ENCODE measurements around the gene VN1R4.
"Not testable (repeated sequence)": the region's sequence is repeated elsewhere in the genome, so short reads cannot be mapped to it uniquely, and the experiment has no call there.

Gene VN1R4, protein sequence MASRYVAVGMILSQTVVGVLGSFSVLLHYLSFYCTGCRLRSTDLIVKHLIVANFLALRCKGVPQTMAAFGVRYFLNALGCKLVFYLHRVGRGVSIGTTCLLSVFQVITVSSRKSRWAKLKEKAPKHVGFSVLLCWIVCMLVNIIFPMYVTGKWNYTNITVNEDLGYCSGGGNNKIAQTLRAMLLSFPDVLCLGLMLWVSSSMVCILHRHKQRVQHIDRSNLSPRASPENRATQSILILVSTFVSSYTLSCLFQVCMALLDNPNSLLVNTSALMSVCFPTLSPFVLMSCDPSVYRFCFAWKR

DNA sequence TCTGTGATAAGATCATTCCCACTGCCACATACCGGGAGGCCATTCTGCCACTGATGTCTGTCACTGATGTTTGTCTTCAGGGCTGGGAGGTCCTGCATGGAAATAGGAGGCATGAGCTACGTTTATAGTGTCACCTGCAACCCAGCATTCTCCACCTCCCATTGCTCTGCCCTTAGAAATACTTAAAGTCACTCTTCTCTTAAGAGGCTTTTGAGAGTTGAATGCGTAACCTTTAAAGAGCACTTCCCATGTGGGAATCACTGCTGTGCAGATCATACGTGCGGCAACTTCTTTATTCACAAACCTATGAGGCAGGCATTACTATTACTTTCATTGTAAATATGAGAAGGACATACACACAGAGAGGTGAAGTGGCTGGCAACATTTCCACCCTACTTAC, at the start of gene VN1R4:
Gene VN1R4, minus strand, starts transcription at position 101 of the 400 bp plus-strand sequence. Its CDS starts 58 bp downstream, at position 43.
- not testable (repeated sequence) for DNase-seq

DNA sequence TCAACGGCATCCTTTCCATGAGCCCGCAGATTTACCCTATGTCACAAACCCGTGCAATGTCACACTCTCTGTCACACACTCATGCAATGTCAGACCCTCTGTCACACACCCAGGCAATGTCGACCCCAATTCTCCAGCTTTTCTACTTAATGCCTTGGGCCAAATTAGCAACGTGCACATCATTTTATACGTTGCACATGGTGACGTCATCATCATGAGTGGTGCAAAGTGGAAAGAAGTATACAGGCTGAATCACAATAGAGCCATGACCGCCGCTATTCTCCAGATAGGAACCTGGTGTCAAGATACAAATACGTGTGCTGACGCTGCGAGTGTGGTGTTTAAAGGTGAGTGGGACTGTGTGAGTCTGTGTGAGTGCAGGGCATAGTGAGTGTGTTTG, 44.4 kb upstream of the VN1R4 start:
- DNase-seq, result no peak

DNA sequence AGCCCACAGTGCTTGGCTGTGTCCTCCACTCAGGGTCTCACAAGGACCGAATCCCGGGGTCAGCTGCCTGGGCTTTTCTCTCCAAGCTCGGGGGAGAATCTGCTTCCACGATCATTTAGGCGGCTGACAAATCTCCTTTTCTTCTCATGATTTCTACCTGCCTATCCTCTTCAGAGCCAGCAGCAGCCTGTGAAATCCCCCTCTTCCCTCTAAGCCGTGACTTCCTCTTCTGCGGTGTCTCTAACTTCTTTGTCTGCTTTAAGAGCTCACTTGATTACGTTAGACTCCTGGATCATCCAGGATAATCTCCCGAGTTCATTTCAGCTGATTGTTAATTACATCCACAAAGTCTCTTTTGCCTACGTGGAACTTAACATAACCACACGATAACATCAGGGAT, 43.5 kb upstream of the VN1R4 start:
- no peak for DNase-seq

DNA sequence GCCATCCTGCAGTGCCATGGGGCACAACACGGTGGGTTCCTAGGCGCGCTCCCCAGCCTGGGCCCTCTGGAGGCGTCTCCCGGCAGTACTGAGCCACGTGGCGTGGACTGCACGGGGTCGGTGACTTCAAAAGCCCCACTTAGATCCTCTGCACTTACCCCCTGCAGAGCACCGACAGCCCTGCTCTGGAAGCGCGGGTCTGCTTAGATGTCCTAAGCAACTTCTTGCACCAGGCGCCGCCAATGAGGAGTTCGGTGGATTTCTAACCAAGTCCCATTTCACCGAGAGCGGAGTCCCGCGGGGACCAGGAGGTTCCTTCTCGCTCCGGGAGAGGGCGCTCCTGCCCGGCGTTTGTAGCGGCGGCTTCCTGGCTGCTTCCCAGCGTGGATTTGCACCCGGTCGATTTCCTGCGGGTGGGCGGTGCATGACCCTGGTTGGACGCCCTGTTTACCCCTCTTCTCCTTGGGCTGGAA, 40.9 kb upstream of the VN1R4 start:
- DNase-seq, result no peak

DNA sequence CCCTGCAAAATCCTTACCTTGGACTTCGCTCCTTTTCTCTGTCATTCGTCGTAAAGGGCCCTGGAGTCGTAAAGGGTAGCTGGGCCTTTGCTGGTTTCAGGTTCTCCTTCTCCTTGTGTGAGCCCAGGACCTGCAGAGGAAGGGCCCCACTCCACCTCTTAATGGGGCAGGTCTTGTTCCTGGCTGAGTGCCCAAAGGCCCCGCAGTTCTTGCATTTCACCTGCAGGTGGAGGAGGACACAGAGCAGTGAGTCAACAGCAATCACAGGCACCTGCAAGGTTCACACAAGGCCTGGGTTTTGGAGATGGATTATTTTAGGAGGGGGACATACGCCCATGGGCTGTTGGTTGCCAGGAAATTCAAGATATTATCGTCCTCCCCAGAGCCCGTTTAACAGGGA, 33.8 kb upstream of the VN1R4 start:
- DNase-seq, result not testable (repeated sequence)

DNA sequence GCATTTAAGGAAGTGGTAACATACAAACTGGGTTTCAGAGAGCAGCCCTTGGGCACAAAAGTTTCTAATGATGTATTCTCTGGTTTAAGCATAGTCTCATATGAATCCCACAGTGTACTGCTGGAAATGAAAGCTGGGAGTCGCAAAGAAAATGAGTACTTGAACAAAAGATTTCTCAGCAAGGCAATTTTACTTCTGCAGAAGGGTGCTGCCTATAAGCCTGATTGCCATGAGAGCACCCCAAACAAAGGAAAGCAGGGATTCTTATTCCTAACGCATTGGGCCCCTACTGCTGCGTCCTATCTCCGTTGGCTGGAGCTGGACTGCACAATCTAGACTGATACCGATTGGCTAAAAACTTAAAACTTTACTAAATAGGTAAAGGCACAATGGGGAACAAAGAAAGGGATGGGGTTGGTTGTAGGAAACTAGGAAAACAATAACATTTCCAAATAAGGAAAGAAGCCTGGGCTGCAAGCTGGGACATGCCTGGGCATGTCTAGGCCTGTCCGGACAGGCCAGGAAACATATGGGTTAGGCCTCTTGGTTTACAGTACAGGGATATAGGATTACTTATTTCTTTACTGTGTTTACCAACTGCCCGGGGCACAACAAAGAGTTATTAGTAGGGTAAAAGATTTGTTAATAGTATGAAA, 27.4 kb upstream of the VN1R4 start:
- no peak for DNase-seq

DNA sequence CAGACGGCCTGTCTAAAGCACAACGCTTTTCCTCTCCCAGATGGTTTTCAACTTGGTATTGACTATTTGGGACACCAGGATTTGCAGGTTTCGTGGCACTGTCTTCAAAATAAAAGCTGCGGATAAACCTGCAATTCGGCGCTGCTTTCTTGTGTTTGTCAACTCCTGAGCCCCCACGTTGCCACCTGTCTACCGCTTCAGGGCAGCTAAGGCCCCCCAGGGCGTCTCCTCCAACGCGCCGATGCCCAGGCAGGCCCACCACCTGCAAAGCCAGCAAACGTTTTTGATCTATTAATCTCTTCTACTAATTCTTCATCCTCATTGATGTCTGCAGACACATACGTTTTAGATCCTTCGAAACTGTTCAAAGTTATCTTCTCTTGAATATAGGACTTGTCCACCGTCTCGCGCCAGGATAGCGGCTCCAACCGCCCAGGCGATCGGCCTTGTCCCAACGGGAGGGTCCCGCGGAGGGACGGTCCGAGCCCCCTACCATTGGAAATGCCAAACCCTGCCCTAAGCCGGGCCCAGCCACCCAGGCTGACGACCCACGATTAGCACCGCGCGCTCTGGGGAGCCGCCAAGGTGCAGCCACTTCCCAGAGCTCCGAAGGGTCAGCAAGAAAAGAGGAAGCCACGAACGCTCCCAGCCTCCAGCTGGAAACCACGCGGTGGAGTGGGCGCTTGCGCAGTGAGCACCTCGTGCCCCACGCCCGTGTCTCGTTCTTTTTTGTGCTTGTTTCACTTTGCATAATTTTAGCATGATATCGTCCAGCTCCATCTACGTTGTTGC, 23.4 kb upstream of the VN1R4 start:
- DNase-seq, result no peak

DNA sequence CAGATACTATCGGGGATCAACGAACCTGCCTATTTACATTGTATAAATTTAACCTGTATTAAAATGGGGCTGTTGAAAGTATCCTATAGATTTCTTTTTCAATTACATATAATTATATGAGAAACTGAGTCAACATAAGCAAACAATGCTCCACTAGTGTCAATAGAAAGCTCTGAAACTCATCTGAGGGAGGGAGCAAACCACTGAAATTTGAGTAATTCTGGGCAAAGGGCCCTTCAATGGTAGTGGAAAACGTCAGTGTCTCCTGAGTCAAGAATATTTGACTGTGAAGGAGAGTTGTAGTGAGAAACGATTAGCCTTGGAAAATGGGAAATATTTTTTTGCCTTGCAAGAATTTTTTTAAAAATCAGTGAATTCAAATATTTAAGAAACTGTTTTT, 17.6 kb upstream of the VN1R4 start:
- no peak for DNase-seq

DNA sequence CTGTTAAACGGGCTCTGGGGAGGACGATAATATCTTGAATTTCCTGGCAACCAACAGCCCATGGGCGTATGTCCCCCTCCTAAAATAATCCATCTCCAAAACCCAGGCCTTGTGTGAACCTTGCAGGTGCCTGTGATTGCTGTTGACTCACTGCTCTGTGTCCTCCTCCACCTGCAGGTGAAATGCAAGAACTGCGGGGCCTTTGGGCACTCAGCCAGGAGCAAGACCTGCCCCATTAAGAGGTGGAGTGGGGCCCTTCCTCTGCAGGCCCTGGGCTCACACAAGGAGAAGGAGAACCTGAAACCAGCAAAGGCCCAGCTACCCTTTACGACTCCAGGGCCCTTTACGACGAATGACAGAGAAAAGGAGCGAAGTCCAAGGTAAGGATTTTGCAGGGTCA, 14.4 kb upstream of the VN1R4 start:
- DNase-seq, result not testable (repeated sequence)

DNA sequence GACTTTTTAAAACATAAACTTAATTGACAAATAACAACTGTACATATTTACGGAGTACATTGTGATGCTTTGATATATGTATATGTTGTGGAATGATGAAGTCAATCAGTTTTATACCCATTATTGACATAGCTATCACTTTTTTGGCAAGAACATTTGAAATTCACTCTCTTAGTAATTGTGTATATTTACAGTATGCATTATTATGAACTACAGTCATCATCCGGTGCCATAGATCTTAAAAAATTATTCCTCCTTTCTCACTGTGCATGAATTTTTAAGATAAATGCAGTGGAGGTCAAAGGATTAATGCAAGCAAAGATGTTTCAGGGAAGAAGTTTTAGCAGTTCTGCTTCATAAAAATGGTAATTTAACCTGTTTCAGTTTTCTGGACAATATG, 8.0 kb upstream of the VN1R4 start:
- DNase-seq, result no peak

DNA sequence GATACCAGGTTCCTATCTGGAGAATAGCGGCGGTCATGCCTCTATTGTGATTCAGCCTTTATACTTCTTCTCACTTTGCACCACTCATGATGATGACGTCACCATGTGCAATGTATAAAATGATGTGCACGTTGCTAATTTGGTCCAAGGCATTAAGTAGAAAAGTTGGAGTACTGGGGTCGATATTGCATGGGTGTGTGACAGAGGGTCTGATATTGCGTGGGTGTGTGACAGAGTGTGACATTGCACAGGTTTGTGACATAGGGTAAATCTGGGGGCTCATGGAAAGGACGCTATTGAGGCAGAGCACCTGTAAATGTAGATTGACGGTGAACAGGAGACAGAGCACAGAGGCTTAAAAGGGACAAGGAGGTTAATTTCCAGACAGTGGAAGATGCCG, 4.5 kb upstream of the VN1R4 start:
- DNase-seq, result no peak

DNA sequence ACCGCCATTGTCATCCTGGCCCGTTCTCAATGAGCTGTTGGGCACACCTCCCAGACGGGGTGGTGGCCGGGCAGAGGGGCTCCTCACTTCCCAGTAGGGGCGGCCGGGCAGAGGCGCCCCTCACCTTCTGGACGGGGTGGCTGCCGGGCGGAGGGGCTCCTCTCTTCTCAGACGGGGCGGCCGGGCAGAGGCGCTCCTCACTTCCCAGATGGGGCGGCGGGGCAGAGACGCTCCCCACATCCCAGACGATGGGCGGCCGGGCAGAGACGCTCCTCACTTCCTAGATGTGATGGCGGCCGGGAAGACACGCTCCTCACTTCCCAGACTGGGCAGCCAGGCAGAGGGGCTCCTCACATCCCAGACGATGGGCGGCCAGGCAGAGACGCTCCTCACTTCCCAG, 2.3 kb upstream of the VN1R4 start:
- DNase-seq, result not testable (repeated sequence)

DNA sequence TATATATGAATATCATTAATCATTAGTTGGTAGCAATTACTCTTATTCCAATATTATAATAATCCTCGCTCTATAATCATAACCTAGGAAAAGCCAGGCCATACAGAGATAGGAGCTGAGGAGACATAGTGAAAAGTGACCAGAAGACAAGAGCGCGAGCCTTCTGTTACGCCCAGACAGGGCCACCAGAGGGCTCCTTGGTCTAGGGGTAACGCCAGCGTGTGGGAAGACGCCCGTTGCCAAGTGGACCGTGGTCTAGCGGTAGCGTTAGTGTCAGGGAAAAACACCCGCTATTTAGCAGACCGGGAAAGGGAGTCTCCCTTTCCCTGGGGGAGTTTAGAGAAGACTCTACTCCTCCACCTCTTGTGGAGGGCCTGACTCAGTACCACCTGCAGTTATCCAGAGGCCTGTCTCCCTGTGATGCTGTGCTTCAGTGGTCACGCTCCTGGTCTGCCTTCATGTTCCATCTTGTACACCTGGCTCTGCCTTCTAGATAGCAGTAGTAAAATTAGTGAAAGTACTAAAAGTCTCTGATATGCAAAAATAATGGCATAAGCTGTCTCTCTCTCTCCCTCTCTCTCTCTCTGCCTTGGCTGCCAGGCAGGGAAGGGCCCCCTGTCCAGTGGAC, 9.7 kb downstream of the VN1R4 start, which contains the start of gene VN1R2:
Gene VN1R2, plus strand, starts transcription at position 578 of the 628 bp plus-strand sequence. CDS start 84 bp downstream, outside the sequence.
- DNase-seq, result not testable (repeated sequence)

DNA sequence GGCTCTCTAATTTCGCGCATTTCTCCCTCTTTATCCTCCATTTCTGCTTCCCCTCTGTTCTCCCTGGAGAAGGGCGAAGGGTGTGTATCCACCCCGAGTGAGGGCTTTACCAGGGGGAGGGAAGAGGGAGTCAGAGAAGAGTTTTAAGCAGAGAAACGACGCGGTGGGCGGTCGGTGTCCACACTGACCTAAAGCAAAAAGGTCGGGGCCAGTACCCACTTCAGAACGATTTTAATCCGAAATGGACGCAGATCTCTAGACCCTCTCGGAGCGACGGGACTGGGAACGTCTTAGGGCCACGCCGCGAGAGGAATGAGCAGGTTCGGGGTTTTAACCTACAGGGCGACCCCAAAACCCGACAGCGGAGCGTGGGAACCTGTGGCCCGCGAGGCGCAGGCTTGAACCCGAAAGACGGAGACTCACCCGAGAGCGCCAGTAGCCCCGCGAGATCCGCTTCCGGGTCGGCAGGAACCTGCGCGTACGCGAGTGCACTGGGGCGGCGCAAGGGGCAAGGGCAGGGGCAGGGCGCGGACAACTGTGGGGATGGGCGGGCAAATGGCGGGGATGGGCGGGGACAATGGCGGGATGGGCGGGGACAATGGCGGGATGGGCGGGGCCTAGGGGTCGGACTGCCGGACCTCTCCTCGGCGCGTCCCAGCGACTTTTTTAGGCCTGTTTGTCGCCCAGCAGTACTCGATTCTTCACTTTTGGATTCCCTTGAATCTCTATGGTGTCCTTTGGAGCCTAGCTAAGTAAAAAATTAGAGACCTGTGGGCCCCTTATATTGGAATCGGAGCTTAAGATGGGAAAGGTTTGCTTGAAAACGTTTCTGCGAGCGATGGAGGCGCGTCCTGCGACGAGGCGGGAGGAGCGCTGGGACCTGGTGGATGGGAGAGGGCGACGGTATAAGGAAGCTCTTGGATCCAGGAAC, 12.8 kb downstream of the VN1R4 start, which contains the start of gene ZNF677:
Gene ZNF677, minus strand, starts transcription at position 463 of the 931 bp plus-strand sequence. CDS start 3,323 bp downstream, outside the sequence.
- peak; percentile 64 for DNase-seq

DNA sequence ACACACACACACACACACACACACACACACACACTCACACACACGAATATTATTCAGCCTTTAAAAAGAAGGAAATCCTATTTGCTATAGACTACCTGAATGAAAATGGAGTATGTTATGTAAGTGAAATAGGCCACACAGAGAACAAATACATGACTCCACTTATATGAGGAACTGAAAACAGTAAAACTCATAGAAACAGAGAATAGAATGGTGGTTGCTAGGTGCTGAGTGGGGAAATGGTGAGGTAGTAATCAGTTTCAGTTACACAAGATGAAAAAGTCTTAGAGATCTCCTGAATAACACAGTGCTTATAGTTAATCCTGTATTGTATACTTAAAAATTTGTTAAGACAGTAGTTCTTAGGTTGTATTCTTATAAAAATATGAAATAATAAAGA, 21.0 kb downstream of the VN1R4 start:
- no peak for DNase-seq

DNA sequence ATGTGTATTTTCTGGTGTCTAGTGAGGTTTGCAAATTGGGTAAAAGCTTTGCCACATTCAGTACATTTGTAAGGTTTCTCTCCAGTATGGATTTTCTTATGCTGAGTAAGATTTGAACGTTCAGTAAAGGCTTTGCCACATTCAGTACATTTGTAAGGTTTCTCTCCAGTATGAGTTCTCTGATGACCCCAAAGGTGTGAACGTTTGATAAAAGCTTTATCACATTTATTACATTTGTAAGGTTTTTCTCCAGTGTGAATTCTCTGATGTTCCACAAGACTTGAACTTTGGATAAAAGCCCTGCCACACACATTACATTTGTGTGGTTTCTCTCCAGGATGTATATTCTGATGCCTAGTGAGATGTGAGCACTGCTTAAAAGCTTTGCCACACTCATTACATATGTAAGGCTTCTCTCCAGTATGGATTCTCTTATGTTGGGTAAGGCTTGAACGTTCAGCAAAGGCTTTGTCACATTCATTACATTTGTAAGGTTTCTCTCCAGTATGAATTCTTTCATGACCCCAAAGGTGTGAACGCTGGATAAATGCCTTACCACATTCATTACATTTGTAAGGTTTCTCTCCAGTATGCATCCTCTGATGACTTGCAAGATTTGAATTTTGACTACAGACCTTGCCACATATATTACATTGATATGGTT, 30.3 kb downstream of the VN1R4 start:
- no peak for DNase-seq

DNA sequence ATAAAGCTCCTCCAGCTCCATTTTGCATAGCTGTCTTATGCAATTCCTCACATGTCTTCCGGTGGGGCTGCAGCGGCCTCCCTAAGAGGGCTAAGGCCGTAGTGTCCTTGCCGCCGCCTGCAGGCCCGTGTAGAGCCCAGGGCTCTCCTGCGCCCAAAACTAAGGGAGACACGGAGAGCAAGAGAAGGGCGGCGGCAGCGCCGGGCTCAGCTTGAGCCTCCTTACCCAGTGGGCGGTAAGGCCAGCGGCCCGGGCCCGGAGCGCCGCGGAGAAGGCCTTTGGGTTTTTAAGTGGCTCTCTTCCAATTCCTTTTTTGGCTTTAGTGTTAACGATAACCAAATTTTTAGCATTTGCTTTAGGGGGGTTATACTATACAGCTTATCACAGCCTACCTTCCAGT, 42.9 kb downstream of the VN1R4 start:
- DNase-seq, result no peak

DNA sequence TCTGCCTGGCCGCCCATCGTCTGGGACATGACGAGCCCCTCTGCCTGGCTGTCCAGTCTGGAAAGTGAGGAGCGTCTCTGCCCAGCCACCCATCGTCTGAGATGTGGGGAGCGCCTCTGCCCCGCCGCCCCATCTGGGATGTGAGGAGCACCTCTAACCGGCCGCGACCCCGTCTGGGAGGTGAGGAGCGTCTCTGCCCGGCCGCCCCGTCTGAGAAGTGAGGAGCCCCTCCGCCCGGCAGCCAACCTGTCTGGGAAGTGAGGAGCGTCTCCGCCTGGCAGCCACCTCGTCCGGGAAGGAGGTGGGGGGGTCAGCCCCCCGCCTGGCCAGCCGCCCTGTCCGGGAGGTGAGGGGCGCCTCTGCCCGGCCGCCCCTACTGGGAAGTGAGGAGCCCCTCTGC, 44.8 kb downstream of the VN1R4 start:
- DNase-seq, result not testable (repeated sequence)
